GM12878 (cell line): ENCODE results near the gene S100A7. TPM values are rescaled to one million over a fixed set of nuclear protein-coding genes. Genes with fewer than 3 reads are reported as not detected.

Experiments
- ATAC-seq: fragments of 200-7000 bp; cut with Tn5 transposase; 3 replicates; pipeline ENCODE4 v1.9.1; 2020; ENCODE audit warnings: mild to moderate bottlenecking, moderate library complexity
- BruUV-seq: library from RNA; stranded (reverse); fragments of 400-500 nt; replicated peaks from 2 replicates; lab custom pipeline; 2021; lab: Mats Ljungman, UMichigan
- CTCF ChIA-PET: fragments of 300-600 bp; sonication (Branson Sonifier 250); formaldehyde crosslinking; extraction: SDS; loops from one replicate; lab custom pipeline; 2021; ENCODE audit warnings: inconsistent platforms; lab: Yijun Ruan, JAX
- POLR2A ChIA-PET: fragments of 350-600 bp; formaldehyde crosslinking; extraction: SDS; loops from one replicate; lab custom pipeline; 2021; ENCODE audit warnings: inconsistent platforms; lab: Charles Lee
- RAD21 ChIA-PET: fragments of 300-600 bp; sonication (Branson Sonifier 250); formaldehyde crosslinking; loops from one replicate; lab custom pipeline; 2023; ENCODE audit warnings: antibody characterized with exemption; ENCODE audit not compliant: unreplicated experiment; lab: Charles Lee
- SMC1A ChIA-PET: fragments of 300-600 bp; sonication (Branson Sonifier 250); formaldehyde crosslinking; loops from one replicate; lab custom pipeline; 2023; ENCODE audit not compliant: unreplicated experiment, uncharacterized antibody; lab: Charles Lee
- DNase-seq: peaks from one replicate; pipeline ENCODE4 v3.0.0-alpha.2; 2011; ENCODE audit warnings: low read depth, low spot score
- FAIRE-seq: peaks from 3 replicates; lab custom pipeline; 2011; peaks lifted over from hg19 to GRCh38; lab: Jason Lieb, UNC
- H2AFZ ChIP-seq: 2 replicates; pipeline ENCODE4 v1.6.0; 2011; ENCODE audit warnings: low read depth, low read length, control low read depth; ENCODE audit not compliant: control insufficient read depth
- H3K27ac ChIP-seq: 2 replicates; pipeline ENCODE4 v1.5.1; 2011; ENCODE audit warnings: control low read depth; ENCODE audit not compliant: control insufficient read depth, insufficient read depth
- H3K27me3 ChIP-seq, 2 experiments: replicated peaks in 1 of 2; 2 replicates each; pipeline versions ENCODE4 v1.6.0 to v1.6.1; 2011; ENCODE audit warnings: low read length in 1 of 2; ENCODE audit not compliant: control insufficient read depth in 2 of 2, insufficient read depth in 2 of 2
- H3K36me3 ChIP-seq, 2 experiments: 2 replicates each; pipeline ENCODE4 v1.5.1; 2011; ENCODE audit warnings: low read length in 1 of 2; ENCODE audit not compliant: control insufficient read depth in 2 of 2, insufficient read depth in 2 of 2
- H3K4me1 ChIP-seq: 2 replicates; pipeline ENCODE4 v1.6.1; 2011; ENCODE audit warnings: mild to moderate bottlenecking, low read length, moderate library complexity, mixed read lengths; ENCODE audit not compliant: control insufficient read depth, insufficient read depth
- H3K4me2 ChIP-seq: 2 replicates; pipeline ENCODE4 v1.6.0; 2011; ENCODE audit warnings: control low read depth; ENCODE audit not compliant: control insufficient read depth, insufficient read depth
- H3K4me3 ChIP-seq: fragments of 200-600 bp; sonication (generic); 2 replicates; pipeline ENCODE4 v1.5.1; 2016
- H3K79me2 ChIP-seq: 2 replicates; pipeline ENCODE4 v1.6.0; 2011; ENCODE audit warnings: low read length; ENCODE audit not compliant: control insufficient read depth, insufficient read depth
- H3K9ac ChIP-seq: 2 replicates; pipeline ENCODE4 v1.8.0; 2011; ENCODE audit warnings: low read length, control low read depth, mixed read lengths; ENCODE audit not compliant: control insufficient read depth, insufficient read depth
- H3K9me3 ChIP-seq: replicated peaks from 3 replicates; pipeline ENCODE4 v1.5.1; 2011; ENCODE audit warnings: mild to moderate bottlenecking, low read length; ENCODE audit not compliant: control insufficient read depth, insufficient read depth
- H4K20me1 ChIP-seq: 2 replicates; pipeline ENCODE4 v1.6.0; 2011; ENCODE audit not compliant: control insufficient read depth, insufficient read depth
- BACH1 ChIP-seq: fragments of 450-650 bp; IDR thresholded peaks from 2 replicates; pipeline ENCODE4 v1.6.1; 2017; ENCODE audit warnings: mild to moderate bottlenecking, borderline replicate concordance
- BCL11A ChIP-seq: IDR thresholded peaks from 2 replicates; pipeline ENCODE4 v1.6.1; 2011; ENCODE audit warnings: low read depth, low read length
- FOXM1 ChIP-seq: IDR thresholded peaks from 2 replicates; pipeline ENCODE4 v1.6.1; 2012; ENCODE audit warnings: low read depth, mild to moderate bottlenecking, inconsistent platforms, low read length, moderate library complexity
- IKZF1 ChIP-seq: fragments of 450-650 bp; conservative IDR thresholded peaks from 2 replicates; pipeline ENCODE4 v1.6.1; 2017; ENCODE audit warnings: antibody characterized with exemption, mild to moderate bottlenecking
- RAD21 ChIP-seq: IDR thresholded peaks from 2 replicates; pipeline ENCODE4 v1.6.1; 2011; ENCODE audit warnings: mild to moderate bottlenecking, low read depth, low read length, moderate library complexity; ENCODE audit not compliant: insufficient read depth
- SIX5 ChIP-seq: IDR thresholded peaks from 2 replicates; pipeline ENCODE4 v1.6.1; 2011; ENCODE audit warnings: mild to moderate bottlenecking, low read depth, low read length, moderate library complexity; ENCODE audit not compliant: severe bottlenecking
- SMAD5 ChIP-seq: IDR thresholded peaks from 2 replicates; pipeline ENCODE4 v1.6.1; 2016; ENCODE audit warnings: antibody characterized with exemption, low read depth
- SRF ChIP-seq, 2 experiments: IDR thresholded peaks; 2 replicates each; pipeline ENCODE4 v1.6.1; 2011; ENCODE audit warnings: low read depth in 2 of 2, low read length in 2 of 2, mild to moderate bottlenecking in 1 of 2, moderate library complexity in 1 of 2
- STAT3 ChIP-seq: IDR thresholded peaks from 2 replicates; pipeline ENCODE4 v1.6.1; 2011; ENCODE audit warnings: low read depth, low read length, improper control_type of control experiment
- SUPT20H ChIP-seq: IDR thresholded peaks from 2 replicates; pipeline ENCODE4 v1.6.1; 2011; ENCODE audit warnings: low read depth, mild to moderate bottlenecking, low read length, moderate library complexity, borderline replicate concordance; ENCODE audit not compliant: control insufficient read depth
- WGBS: methylation state at CpG from one replicate; pipeline ENCODE4 v1.1.6; 2016; ENCODE audit warnings: low lambda C conversion rate; ENCODE audit not compliant: insufficient replicate concordance, insufficient coverage; ENCODE audit errors: missing lambda C conversion rate; 5-methylcytosine and 5-hydroxymethylcytosine counted together
- in situ Hi-C: fragments of 300-500 bp; cut with MboI; formaldehyde crosslinking; loops from 9 replicates; pipeline ENCODE4 v1.14.3; 2018; ENCODE audit warnings: mixed read lengths
- intact Hi-C: fragments of 100-400 bp; cut with micrococcal nuclease; formaldehyde crosslinking; loops from one replicate; pipeline ENCODE4 v1.14.2; 2022; ENCODE audit not compliant: unreplicated experiment
- polyA plus RNA-seq, 11 experiments: library from polyadenylated mRNA; depleted of rRNA in 4 of 11; unstranded in 6 of 11; stranded (reverse) in 5 of 11; fragments of >200 nt; fragmentation: Nextera tagmentation in 4 of 11; fragmentation: Illumina TruSeq in 1 of 11; extraction: Ambion mirVana in 4 of 11; extraction: Trizol in 1 of 11; gene quantifications; 1 replicate in 1 of 11; 2 replicates in 10 of 11; pipeline versions ENCODE4 v1.2.1 to v1.2.3, GENCODE V29; 2011 to 2016; ENCODE audit warnings: inconsistent platforms in 2 of 11, missing spikeins in 2 of 11, low read depth in 1 of 11
- total RNA-seq, 4 experiments: library from RNA; depleted of rRNA in 3 of 4; stranded (reverse); fragments of >200 nt in 3 of 4; fragmentation: Illumina TruSeq in 1 of 4; extraction: Trizol in 1 of 4; gene quantifications; 2 replicates each; pipeline versions ENCODE4 v1.2.1 to v1.2.3, GENCODE V29; 2013 to 2021
- TF ChIP-seq, protein P1 (sequence below): fragments of 450-650 bp; IDR thresholded peaks from 2 replicates; pipeline ENCODE4 v1.6.1; 2014; ENCODE audit warnings: mild to moderate bottlenecking
- TF ChIP-seq, protein P2 (sequence below): fragments of 150-350 bp; IDR thresholded peaks from 2 replicates; pipeline ENCODE4 v1.6.1; 2014; ENCODE audit warnings: mild to moderate bottlenecking, low read depth, low read length
- TF ChIP-seq, protein P3 (sequence below): fragments of 450-650 bp; IDR thresholded peaks from 2 replicates; pipeline ENCODE4 v1.6.1; 2017; ENCODE audit warnings: mild to moderate bottlenecking, moderate library complexity
- TF ChIP-seq, protein P4 (sequence below): IDR thresholded peaks from 2 replicates; pipeline ENCODE4 v1.6.1; 2012; ENCODE audit warnings: low read depth, low read length, improper control_type of control experiment

S100A7 gene
- total and polyA plus RNA-seq, 10 of the 15 experiments (the other 5 are each of a cell fraction or from before 2014, with no cell fraction given), result not detected

DNA sequence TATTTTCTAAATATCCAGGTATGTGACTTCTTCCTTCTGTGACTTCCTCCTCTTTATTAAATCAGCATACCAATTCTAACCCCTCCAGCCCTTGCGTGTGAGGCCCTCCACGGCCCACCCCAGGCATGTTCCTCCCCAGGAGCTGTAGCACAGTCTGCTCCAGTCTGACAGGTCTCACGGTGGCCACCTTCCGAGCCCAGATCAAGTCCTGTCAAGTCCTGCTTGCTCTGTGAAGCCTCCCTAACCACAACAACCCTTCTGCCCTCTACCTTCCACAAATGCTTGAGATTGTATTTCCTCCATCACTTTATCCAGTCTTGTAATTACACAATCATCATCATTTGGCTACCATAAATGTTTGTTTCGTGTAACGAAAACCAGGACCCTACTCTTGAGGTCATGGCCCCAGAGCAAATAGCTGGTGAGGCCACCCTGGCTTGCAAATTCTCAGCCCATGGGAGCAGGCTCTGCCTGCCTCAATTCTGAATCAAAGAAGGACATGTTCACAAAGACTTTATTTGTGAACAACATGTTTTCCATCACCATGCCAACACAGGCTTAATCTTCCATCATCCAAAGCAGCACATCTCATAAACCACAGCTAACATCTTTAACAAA is 33.0 kb upstream of the S100A7 start:
- H3K27ac ChIP-seq, result no peak overlapping the region
- H3K79me2 ChIP-seq, result no peaks in the 10 kb centered on the region
- H3K9me3 ChIP-seq, result no peaks in the 10 kb centered on the region
- no peak overlapping the region for H2AFZ ChIP-seq
- in situ Hi-C loops, result no loop called here
- no peak overlapping the region for H3K9ac ChIP-seq
- H3K4me3 ChIP-seq, result no peak overlapping the region
- POLR2A ChIA-PET, result no interaction called here
- FAIRE-seq (no peak), ATAC-seq (no peak), DNase-seq (no peak)
- RAD21 ChIA-PET, result interaction anchor here (1.0 to 3.7 kb wide), 3 partner anchors 67 to 141 kb away, joined by 3 to 94 read pairs (median 3); partner anchors contain the start of gene PGLYRP4
- CTCF ChIA-PET, result interaction anchor here (1.0 to 8.0 kb wide), 10 partner anchors 9 to 181 kb away, joined by 3 to 326 read pairs (median 22); partner anchors contain the start of genes PGLYRP3, PGLYRP4 and S100A9
- WGBS, result 42% methylated on average over 6 of the region's 6 CpGs
- H3K4me2 ChIP-seq, result no peak overlapping the region
- SMC1A ChIA-PET, result interaction anchor here (1.1 to 7.1 kb wide), 4 partner anchors 27 to 157 kb away, joined by 3 to 106 read pairs (median 5); no protein-coding TSS in a partner anchor
- H3K4me1 ChIP-seq, result peaks cover 3% of the 10 kb centered on the region; the same call in 1 of the 2 replicates
- TF ChIP-seq, protein P1, sequence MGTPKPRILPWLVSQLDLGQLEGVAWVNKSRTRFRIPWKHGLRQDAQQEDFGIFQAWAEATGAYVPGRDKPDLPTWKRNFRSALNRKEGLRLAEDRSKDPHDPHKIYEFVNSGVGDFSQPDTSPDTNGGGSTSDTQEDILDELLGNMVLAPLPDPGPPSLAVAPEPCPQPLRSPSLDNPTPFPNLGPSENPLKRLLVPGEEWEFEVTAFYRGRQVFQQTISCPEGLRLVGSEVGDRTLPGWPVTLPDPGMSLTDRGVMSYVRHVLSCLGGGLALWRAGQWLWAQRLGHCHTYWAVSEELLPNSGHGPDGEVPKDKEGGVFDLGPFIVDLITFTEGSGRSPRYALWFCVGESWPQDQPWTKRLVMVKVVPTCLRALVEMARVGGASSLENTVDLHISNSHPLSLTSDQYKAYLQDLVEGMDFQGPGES, result no peak
- no peak for TF ChIP-seq BCL11A
- TF ChIP-seq RAD21, result no peak
- no peak for TF ChIP-seq BACH1
- TF ChIP-seq SIX5, result no peak
- no peak for TF ChIP-seq STAT3
- TF ChIP-seq SRF (IDR thresholded peaks at IDR 0.05; ENCODE audit: low read depth in 2 of 2, low read length in 2 of 2), result no peak
- no peak for TF ChIP-seq IKZF1
- TF ChIP-seq, protein P2, sequence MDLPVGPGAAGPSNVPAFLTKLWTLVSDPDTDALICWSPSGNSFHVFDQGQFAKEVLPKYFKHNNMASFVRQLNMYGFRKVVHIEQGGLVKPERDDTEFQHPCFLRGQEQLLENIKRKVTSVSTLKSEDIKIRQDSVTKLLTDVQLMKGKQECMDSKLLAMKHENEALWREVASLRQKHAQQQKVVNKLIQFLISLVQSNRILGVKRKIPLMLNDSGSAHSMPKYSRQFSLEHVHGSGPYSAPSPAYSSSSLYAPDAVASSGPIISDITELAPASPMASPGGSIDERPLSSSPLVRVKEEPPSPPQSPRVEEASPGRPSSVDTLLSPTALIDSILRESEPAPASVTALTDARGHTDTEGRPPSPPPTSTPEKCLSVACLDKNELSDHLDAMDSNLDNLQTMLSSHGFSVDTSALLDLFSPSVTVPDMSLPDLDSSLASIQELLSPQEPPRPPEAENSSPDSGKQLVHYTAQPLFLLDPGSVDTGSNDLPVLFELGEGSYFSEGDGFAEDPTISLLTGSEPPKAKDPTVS, result no peak
- TF ChIP-seq, protein P3, sequence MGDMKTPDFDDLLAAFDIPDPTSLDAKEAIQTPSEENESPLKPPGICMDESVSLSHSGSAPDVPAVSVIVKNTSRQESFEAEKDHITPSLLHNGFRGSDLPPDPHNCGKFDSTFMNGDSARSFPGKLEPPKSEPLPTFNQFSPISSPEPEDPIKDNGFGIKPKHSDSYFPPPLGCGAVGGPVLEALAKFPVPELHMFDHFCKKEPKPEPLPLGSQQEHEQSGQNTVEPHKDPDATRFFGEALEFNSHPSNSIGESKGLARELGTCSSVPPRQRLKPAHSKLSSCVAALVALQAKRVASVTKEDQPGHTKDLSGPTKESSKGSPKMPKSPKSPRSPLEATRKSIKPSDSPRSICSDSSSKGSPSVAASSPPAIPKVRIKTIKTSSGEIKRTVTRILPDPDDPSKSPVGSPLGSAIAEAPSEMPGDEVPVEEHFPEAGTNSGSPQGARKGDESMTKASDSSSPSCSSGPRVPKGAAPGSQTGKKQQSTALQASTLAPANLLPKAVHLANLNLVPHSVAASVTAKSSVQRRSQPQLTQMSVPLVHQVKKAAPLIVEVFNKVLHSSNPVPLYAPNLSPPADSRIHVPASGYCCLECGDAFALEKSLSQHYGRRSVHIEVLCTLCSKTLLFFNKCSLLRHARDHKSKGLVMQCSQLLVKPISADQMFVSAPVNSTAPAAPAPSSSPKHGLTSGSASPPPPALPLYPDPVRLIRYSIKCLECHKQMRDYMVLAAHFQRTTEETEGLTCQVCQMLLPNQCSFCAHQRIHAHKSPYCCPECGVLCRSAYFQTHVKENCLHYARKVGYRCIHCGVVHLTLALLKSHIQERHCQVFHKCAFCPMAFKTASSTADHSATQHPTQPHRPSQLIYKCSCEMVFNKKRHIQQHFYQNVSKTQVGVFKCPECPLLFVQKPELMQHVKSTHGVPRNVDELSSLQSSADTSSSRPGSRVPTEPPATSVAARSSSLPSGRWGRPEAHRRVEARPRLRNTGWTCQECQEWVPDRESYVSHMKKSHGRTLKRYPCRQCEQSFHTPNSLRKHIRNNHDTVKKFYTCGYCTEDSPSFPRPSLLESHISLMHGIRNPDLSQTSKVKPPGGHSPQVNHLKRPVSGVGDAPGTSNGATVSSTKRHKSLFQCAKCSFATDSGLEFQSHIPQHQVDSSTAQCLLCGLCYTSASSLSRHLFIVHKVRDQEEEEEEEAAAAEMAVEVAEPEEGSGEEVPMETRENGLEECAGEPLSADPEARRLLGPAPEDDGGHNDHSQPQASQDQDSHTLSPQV, result no peak
- TF ChIP-seq, protein P4, sequence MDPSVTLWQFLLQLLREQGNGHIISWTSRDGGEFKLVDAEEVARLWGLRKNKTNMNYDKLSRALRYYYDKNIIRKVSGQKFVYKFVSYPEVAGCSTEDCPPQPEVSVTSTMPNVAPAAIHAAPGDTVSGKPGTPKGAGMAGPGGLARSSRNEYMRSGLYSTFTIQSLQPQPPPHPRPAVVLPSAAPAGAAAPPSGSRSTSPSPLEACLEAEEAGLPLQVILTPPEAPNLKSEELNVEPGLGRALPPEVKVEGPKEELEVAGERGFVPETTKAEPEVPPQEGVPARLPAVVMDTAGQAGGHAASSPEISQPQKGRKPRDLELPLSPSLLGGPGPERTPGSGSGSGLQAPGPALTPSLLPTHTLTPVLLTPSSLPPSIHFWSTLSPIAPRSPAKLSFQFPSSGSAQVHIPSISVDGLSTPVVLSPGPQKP, result no peak
- no peak for TF ChIP-seq FOXM1
- TF ChIP-seq SMAD5, result no peak
- no peak for TF ChIP-seq SUPT20H
- H3K36me3 ChIP-seq, result no peaks in the 10 kb centered on the region
- no peaks in the 10 kb centered on the region for H4K20me1 ChIP-seq
- no TSS peak for BruUV-seq
- no peaks in the 10 kb centered on the region; a peak in 2 of 4 replicates for H3K27me3 ChIP-seq
- intact Hi-C loops, result no loop called here
